ENCODE measurements around the gene SLC23A2.
"Not testable (repeated sequence)": the region's sequence is repeated elsewhere in the genome, so short reads cannot be mapped to it uniquely, and the experiment has no call there.

The SLC23A2 gene
- 34.5 to 46.1 reads per million in 2 donors for total RNA-seq

DNA sequence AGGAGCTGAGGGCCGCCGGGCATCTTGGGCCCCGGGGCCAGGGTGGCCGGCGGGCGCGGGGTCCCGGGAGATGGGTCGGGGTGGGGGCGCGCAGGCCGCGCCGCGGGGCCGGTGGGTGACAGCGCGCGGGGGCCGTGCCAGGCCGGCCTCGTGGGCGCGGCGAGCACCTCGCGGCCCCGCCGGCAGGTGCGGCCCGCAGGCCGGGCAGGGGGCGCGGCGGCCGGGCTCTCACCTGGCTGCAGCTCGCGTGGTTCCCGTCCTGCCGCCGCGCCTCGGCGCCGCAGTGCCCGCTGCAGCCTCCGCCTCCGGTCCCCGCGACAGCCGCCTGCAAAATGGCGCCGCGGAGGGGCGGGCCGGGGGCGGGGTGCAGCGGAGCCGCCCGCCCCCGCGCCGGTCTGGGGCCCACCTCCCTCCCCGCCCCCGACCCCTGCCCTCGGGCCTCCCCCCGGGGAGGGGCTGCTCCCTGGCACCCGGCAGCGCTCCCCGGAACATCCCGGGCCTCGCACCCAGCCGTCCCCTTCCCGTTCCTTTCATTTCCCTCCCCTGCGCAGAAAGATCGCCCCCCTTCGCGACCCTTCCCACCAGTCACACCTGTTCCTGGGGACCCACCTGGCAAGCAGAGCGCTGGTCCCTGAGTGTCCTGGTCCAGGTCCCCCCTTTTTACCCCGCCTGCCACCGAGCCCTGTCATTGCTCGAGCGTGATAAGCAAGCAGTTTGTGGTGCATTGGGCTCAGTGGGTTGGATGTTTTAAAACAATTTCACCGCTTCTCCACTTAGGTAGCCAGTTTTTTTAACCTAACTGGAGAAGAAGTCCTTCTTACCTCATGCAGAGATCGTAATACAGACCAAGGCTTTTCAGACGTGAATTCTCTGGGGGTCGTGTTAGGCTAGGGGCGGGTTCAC is at the start of gene SLC23A2:
SLC23A2 (minus strand) TSS at position 337 of the 903 bp plus-strand sequence. CDS start 68,948 bp downstream, outside the sequence.
- DNase-seq = peak; percentile 61

DNA sequence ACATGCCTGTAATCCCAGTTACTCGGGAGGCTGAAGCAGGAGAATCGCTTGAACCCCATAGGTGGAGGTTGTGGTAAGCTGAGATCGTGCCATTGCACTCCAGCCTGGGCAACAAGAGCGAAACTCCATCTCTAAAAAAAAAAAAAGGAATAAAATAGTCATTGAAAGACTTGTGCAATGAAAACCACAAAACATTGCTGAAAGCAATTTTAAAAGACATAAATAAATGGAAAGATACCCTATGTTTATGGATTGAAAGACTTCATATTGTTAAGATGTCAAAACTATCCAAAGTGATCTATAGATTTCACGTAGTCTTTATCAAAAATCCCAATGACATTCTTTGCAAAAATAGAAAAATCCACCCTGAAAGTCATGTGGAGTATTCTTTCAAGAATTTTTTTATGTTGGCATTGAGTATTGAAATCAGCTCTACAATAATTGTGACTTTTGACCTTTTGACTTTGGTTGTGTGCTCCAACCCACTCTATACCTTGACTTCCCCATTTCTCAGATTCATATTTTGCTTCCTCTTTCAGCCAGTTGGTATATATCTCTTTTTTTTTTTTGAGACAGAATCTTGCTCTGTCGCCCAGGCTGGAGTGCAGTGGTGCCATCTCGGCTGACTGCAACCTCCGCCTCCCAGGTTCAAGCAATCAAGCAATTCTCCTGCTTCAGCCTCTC is 45.5 kb upstream of the SLC23A2 start:
- no peak for DNase-seq

DNA sequence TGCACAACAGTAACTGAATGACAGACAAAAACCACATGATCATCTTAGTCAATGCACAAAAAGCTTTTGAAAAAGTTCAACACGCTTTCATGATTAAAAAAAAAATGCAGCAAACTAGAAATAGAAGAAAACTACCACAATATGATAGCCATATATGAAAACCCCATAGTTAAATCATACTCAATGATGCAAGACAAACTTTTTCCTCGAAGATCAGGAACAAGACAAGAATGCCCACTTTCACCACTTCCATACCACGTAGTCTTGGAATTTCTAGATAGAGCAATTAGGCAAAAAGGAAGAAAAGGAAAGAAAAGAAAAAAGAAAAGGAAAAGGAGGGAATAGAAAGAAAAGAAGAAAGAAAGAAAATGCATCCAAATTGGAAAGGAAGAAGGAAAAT is 44.6 kb upstream of the SLC23A2 start:
- no peak for DNase-seq

DNA sequence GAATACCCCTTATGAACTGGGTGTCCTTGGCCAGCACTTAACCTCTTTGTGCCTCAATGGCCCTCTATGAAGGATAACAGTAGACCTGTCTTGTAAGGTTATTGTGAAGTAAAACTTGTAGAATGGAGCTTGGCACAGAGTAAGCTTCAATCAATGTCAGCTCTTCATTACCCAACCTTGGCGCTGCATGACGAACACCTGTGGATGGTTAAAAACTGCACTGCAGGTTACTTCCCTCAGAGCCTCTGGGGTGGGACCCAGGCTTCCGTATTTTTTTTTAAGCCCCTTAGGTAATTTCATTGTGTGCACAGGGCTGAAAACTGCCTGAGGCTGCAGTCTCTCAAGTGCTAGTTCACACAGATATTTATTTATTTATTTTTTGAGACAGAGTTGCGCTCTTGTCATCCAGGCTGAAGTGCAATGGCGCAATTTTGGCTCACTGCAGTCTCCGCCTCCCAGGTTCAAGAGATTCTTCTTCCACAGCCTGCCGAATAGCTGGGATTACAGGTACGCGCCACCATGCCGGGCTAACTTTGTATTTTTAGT is 42.8 kb upstream of the SLC23A2 start:
- DNase-seq = no peak

DNA sequence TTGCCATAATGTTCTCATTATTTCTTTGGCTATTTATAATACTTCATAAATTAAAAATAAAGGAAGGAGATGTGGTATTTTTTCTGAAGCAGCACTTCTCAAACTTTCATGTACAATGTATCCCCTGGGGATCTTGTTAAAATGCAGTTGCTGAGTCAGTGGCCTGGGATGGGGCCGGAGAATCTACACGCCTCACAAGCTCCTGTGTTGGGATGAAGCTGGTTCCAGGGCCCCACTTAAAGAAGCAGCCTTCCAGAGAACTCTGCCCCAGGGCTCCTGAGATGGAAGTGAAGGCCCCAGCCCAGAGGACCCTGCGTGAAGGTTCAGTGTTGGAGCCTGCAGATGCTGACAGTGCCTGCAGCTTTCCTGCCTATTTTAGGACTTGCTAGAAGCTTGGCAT is 40.1 kb upstream of the SLC23A2 start:
- no peak for DNase-seq

DNA sequence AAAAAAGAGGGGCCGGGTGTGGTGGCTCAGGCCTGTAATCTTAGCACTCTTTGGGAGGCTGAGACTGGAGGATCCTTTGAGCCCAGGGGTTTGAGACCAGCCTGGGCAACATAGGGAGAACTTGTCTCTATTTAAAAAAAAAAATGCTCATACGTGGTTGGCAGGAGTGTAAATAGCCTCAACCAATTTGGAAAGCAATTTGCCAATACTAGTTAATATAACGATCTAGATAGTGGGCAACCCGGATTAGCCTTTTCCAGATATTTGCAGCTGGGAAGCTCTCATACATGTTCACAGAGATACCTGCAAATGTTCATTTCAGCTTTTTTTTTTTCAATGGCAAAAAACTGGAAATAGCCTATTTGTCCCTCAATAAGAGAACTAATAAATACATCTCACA is 39.0 kb upstream of the SLC23A2 start:
- no peak for DNase-seq

DNA sequence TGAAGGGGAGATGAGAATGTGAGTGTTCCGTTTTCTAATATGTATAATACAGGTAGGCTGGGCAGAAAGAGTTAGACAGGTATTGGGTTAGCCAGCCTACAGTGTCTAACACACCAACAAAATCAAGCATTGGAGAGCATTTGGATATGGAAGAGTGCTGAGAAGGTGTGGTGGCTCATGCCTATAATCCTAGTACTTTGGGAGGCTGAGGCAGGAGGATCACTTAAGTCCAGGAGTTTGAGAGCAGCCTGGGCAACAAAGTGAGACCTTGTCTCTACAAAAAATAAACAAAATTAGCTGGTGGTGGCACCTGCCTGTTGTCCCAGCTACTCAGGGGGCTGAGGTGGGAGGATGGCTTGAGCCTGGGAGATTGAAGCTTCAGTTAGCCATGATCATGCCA is 38.6 kb upstream of the SLC23A2 start:
- DNase-seq = no peak

DNA sequence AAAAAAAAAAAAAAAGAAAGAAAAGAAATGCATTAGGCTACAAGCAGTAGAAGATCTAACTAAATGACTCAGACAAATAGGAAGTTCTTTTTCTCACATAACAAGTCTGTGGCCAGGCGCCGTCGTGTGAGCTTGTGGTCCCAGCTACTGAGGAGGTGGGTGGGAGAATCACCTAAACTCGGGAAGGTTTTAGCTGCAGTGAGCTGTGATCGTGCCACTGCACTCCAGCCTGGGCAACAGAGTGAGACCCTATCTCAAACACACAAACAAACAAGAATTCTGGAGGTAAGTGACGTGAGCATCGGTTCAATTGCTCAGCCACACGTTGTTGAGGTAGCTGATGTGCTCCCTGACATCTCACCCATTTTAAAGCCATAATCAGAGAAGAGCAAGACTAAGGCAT is 37.9 kb upstream of the SLC23A2 start:
- DNase-seq = no peak

DNA sequence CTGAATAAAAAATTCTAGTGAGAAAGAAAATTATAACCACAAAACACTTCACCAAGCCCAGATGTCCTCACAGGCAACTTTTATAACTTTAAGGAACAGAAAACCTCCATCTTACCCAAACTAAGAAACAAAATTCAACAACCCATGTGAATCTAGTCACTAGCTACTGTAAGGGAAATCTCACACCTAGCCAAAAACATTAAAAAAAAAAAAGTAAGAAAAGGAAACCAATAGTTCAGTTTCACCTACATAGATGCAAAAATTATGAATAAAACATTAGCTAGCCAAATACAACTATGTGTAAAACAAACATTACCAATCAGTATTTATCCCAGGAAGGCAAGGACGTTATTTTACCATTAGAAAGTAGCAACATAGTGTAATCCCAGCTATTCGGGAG is 35.5 kb upstream of the SLC23A2 start:
- no peak for DNase-seq

DNA sequence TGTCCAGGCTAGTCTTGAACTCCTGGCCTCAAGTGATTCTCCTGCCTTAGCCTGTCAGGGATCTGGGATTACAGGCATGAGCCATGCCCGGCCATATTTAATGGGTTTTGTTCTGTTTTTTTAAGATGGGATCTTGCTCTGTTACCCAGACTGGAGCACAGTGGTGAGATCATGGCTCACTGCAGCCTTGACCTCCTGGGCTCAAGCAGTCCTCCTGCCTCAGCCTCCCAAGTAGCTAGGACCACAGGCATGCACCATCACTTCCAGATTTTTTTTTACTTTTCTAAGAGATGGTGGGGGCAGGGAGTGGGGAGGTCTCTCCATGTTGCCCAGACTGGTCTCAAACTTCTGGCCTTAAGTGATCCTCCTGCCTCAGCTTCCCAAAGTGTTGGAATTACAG is 34.2 kb upstream of the SLC23A2 start:
- DNase-seq = not testable (repeated sequence)

DNA sequence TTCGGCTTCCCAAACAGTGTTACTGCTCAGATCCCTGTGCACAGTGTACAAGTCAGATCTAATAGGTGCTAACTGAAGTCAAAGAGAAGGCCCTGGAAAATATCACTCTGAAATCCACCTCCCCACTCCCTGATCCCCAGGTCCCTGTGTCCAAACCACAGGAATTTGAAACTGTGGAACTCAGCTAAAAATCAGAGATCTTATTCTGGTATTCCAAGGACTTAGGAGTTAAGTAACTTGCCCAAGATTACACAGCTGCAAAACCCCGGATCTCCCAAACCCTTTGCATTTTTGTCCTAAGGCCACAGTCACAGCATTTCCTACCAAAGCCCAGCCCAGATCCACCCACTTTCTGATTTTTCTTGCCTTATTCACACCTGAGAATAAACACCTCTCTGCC is 32.3 kb upstream of the SLC23A2 start:
- DNase-seq = no peak

DNA sequence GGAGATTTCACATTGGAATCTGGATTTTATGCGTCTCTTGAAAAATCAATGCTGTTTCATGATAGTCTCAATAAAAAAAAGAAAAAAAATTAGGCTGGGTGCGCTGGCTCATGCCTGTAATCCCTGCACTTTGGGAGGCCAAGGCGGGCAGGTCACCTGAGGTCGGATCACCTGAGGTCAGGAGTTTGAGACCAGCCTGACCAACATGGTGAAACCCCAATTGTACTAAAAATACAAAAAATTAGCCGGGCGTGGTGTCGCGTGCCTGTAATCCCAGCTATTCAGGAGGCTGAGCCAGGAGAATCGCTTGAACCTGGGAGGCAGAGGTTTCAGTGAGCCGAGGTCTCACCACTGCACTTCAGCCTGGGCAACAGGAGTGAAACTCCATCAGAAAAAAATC is 30.4 kb upstream of the SLC23A2 start:
- DNase-seq = not testable (repeated sequence)

DNA sequence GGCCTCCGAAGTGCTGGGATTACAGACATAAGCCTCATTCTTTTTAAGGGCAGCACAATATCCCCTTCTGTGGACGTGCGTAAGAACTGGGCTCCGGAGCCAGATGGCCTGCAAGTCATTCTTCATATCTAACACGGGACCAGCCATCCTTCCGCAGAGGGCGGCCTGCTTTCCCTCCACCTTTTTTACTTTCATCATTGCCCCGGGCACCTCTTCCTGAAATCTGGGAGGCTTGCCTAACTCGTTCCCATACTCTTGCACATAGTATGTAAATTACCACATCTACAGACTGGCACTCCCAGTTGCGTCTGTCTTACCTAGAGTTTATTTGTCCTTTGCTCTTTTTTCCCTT is 29.9 kb upstream of the SLC23A2 start:
- no peak for DNase-seq

DNA sequence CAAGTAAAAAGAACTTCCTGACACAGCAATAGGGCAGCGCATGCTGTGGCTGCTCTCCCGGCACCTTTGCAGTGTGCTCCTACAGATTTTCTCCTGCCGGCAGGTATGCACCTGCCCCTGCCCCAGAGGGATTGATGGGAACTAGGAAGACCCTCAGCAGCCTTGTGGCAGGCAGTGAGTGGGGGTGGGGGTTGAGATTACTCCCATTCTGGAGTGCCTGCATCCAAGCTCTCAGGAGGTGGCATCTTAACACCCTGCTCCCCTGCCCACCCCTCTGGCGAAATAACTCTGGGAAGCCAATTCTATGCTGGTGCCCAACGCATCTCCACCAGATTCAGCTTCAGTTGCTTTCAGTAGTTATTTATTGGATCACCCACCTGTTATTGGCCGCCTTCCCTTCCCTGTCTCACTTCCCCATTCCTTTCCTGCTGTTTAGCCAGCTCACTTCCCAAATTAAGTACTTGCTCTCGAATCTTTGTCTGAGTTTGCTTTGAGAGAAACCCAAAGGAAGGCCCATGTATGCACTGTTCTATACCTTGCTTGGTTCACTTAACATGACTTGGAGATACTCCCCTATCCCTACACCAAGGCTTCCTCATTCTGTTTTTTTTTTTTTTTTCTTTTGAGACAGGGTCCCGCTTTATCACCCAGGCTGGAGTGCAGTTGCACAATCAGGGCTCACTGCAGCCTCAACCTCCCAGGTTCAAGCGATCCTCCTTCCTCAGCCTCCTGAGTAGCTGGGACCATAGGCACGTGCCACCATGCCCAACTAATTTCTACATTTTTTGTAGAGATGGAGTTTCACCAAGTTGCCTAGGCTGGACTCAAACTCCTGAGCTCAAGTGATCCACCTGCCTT is 29.3 kb upstream of the SLC23A2 start:
- no peak for DNase-seq

DNA sequence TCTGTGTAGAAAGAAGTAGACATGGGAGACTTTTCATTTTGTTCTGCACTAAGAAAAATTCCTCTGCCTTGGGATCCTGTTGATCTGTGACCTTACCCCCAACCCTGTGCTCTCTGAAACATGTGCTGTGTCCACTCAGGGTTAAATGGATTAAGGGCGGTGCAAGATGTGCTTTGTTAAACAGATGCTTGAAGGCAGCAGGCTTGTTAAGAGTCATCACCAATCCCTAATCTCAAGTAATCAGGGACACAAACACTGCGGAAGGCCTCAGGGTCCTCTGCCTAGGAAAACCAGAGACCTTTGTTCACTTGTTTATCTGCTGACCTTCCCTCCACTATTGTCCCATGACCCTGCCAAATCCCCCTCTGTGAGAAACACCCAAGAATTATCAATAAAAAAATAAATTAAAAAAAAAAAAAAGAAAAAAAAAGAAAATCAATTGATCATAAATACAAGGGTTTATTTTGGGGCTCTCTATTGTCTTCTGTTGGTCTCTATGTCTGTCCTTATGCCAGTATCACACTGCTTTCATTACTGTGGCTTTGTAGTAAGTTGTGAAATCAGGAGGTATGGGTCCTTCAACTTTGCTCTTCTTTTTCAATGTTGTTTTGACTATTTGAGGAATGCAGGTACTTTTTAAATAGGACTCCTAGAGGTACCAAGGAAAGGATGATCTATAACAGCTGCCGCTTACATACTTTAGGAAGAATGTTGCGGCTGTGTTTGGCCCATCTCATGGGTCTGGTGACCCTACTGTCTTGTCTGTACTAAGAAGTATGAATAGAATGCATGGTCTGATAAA is 27.1 kb upstream of the SLC23A2 start:
- not testable (repeated sequence) for DNase-seq

DNA sequence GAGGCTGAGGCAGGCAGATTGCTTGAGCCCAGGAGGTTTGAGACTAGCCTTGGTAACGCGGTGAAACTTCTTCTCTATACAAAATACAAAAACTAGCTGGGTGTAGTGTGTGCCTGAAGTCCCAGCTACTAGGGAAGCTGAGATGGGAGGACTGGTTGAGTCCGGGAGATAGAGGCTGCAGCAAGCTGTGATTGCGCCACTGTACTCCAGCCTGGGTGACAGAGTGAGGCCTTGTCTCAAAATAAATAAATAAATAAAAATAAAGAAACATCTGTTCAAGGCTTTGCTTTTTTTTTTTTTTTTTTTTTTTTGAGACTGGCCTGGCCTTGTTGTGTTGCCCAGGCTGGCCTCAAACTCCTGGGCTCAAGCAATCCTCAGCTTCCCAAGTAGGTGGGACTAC is 23.7 kb upstream of the SLC23A2 start:
- DNase-seq = no peak

DNA sequence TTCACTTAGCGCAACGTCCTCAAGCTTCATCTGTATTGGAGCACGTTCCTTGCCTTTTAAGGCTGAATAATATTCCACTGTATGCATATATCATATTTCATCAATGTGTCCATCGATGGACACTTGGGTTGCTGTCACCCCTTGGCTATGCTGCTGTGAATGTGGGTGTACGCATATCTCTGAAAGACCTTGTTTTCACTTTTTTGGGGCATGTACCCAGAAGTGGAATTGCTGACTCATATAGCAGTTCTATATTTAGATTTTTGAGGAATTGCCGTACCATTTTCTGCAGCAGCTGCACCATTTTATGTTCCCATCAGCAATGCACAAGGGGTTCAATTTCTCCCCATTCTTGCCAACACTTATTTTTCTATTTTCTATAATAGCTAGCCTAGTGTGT is 22.8 kb upstream of the SLC23A2 start:
- no peak for DNase-seq

DNA sequence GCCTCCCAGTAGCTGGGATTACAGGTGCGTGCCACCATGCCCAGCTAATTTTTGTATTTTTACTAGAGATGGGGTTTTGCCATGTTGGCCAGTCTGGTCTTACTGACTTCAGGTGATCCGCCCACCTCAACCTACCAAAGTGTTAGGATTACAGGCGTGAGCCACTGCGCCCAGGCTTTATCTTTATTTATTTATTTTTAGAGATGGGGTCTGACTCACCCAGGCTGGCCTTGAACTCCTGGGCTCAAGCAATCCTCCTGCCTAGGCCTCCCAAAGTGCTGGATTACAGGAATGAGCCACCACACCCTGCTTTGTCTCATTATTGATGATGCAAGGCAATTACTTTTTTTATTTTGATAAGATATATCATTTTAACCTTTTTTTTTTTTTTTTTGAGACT is 21.9 kb upstream of the SLC23A2 start:
- not testable (repeated sequence) for DNase-seq

DNA sequence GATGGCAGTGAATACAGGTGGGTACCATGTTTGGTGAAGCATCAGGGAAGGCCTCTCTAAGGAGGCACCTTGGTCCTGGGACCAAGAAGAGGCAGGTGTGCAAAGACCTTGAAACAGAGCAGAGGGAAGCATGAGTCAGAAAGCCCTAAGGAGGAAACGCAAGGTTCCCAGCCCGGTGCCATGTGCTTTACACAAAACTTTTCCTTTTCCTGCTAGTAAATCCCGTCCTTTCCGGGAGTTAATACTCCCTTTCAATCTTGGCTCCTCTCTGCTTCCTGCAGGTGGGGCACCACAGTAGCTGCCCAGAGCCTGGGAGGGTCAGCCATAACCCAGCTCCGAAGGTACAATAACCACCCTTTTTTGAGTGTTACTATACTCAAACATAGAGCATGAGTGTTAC is 19.4 kb upstream of the SLC23A2 start:
- DNase-seq = no peak

DNA sequence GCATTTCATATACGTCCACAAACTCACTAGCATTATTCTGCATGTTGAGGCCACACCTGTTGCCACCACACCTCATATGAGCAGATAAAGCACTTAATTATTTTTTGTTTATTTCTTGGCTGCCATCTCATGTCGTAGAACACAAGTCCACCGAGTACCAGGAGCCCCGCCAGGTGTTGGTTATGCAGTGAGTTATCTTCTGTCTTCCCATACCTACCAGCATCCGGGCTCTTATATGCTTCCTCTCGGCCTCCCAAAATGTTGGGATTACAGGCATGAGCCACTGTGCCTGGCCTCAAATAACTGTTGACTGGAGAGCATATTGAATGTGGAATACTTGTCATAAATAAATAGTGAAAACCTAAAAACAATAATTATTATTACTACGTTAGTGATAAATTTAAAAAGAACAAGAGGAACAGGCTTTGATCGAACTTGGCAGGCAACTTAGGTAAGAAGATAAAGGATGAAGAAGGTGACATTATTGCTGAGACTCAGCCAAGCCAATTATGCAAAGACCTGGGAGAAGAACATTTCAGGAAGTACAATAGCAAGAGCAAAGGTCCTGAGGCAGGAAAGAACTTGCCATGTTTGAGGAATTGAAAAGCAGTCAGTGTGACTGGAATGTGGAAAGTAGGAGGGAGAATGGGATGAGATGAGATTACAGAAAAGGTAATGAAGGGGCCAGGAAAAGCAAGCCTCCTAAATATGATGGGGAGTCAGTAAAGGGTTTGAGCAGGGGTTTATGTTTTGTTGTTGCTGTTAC is 12.6 kb upstream of the SLC23A2 start:
- no peak for DNase-seq

DNA sequence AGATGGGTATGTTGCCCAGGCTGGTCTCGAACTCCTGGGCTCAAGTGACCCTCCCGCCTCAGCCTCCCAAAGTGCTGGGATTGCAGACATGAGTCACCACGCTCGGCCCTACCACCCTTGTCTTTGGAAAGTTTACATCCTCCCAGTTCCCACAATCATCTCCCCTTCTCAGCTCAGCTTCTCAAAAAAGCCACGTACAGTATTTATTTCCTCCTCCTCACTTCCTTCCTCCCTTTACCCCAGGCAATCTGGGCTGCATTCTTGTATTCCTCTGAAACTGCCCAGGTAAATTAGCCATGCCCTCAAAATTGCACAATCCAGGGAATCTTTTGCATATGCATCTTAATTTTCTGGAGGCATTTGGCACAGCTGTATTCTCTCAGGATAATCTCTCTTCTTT is 7.4 kb upstream of the SLC23A2 start:
- DNase-seq = no peak
